ENCODE measurements around the gene ZHX3. TPM values are rescaled to one million over a fixed set of nuclear protein-coding genes. Genes with fewer than 3 reads are reported as not detected.
A peak's percentile ranks its signal among the peaks of the same experiment; 100 is the strongest.

The ZHX3 gene
- total RNA-seq, 1 experiment from 2014 or later = 22.7 TPM

- no TSS peak for BruUV-seq (replicated peaks)
- Mint-ChIP-seq H3K4me1 (ENCODE audit: low read depth, unreplicated experiment) (peaks cover 3% of the 10 kb centered on the region), H3K9me3 (ENCODE audit: low read depth, unreplicated experiment) (no peaks in the 10 kb centered on the region), H3K36me3 (ENCODE audit: insufficient read depth, unreplicated experiment) (peaks cover 17% of the 10 kb centered on the region), H3K27ac (ENCODE audit: unreplicated experiment) (no peak overlapping the region), H3K4me3 (ENCODE audit: low read depth, unreplicated experiment) (no peak overlapping the region), H3K27me3 (ENCODE audit: unreplicated experiment) (no peaks in the 10 kb centered on the region)
- DNase-seq = no peak
- CTCF ChIA-PET = no interaction called here
- intact Hi-C loops (cut with micrococcal nuclease; ENCODE audit: unreplicated experiment) = no loop called here
- TF ChIP-seq, protein P1, sequence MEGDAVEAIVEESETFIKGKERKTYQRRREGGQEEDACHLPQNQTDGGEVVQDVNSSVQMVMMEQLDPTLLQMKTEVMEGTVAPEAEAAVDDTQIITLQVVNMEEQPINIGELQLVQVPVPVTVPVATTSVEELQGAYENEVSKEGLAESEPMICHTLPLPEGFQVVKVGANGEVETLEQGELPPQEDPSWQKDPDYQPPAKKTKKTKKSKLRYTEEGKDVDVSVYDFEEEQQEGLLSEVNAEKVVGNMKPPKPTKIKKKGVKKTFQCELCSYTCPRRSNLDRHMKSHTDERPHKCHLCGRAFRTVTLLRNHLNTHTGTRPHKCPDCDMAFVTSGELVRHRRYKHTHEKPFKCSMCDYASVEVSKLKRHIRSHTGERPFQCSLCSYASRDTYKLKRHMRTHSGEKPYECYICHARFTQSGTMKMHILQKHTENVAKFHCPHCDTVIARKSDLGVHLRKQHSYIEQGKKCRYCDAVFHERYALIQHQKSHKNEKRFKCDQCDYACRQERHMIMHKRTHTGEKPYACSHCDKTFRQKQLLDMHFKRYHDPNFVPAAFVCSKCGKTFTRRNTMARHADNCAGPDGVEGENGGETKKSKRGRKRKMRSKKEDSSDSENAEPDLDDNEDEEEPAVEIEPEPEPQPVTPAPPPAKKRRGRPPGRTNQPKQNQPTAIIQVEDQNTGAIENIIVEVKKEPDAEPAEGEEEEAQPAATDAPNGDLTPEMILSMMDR (IDR thresholded peaks at IDR 0.05; ENCODE audit: unreplicated experiment) = no peak
These were observed 27.6 kb upstream of the ZHX3 start for GRCh38 chr20:41344938-41345728.

DNA sequence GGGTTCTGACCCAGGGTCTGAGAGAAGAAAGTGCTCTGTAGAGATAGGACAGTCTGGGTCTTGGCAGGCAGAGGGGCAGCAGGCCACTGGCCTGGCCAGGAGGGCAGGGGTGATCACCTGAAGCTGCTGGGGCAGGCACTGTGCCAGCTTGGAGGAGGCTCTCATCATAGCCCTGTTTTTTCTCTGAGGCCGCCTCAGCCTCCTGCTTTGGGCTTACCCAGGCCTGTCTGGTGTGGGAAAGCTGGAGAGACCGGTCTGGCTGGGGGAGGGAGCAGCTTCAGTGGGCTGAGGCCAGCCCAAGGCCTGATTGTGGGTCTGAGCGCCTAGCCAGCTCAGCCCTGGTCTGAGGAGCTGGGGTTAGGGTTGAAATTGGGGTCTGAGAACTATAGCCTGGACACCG lies 26.9 kb upstream of the ZHX3 start:
- Mint-ChIP-seq H3K4me3 (ENCODE audit: low read depth, unreplicated experiment) (no peak overlapping the region), H3K27ac (ENCODE audit: unreplicated experiment) (no peak overlapping the region)

GRCh38 chr20:41342474-41343464 lies 25.2 kb upstream of the ZHX3 start:
- TF ChIP-seq, protein P1 (IDR thresholded peaks at IDR 0.05; ENCODE audit: unreplicated experiment) = no peak
- BruUV-seq (replicated peaks) = no TSS peak
- peaks cover 14% of the 10 kb centered on the region for H3K4me1 Mint-ChIP-seq (ENCODE audit: low read depth, unreplicated experiment)
- H3K4me3 Mint-ChIP-seq (ENCODE audit: low read depth, unreplicated experiment) = no peak overlapping the region
- intact Hi-C loops (cut with micrococcal nuclease; ENCODE audit: unreplicated experiment) = no loop called here
- H3K27me3 Mint-ChIP-seq (ENCODE audit: unreplicated experiment) = no peaks in the 10 kb centered on the region
- no peak for DNase-seq
- H3K9me3 Mint-ChIP-seq (ENCODE audit: low read depth, unreplicated experiment) = no peaks in the 10 kb centered on the region
- H3K36me3 Mint-ChIP-seq (ENCODE audit: insufficient read depth, unreplicated experiment) = peaks cover 22% of the 10 kb centered on the region
- H3K27ac Mint-ChIP-seq (ENCODE audit: unreplicated experiment) = no peak overlapping the region
- CTCF ChIA-PET = interaction anchor here (0.6 kb wide), 1 partner anchor 324 kb away, joined by 4 read pairs; no protein-coding TSS in a partner anchor

More for the DNA sequence above, 26.9 kb upstream of the ZHX3 start:
- no peaks in the 10 kb centered on the region for H3K27me3 Mint-ChIP-seq (ENCODE audit: unreplicated experiment)
- H3K9me3 Mint-ChIP-seq (ENCODE audit: low read depth, unreplicated experiment) = no peaks in the 10 kb centered on the region
- peaks cover 10% of the 10 kb centered on the region for H3K4me1 Mint-ChIP-seq (ENCODE audit: low read depth, unreplicated experiment)
- no peak for DNase-seq
- CTCF ChIA-PET = no interaction called here
- intact Hi-C loops (cut with micrococcal nuclease; ENCODE audit: unreplicated experiment) = no loop called here
- BruUV-seq (replicated peaks) = no TSS peak
- H3K36me3 Mint-ChIP-seq (ENCODE audit: insufficient read depth, unreplicated experiment) = peaks cover 22% of the 10 kb centered on the region
- TF ChIP-seq, protein P1 (IDR thresholded peaks at IDR 0.05; ENCODE audit: unreplicated experiment) = no peak

- Mint-ChIP-seq H3K36me3 (ENCODE audit: insufficient read depth, unreplicated experiment) (peaks cover 22% of the 10 kb centered on the region), H3K9me3 (ENCODE audit: low read depth, unreplicated experiment) (no peaks in the 10 kb centered on the region), H3K27me3 (ENCODE audit: unreplicated experiment) (no peaks in the 10 kb centered on the region), H3K27ac (ENCODE audit: unreplicated experiment) (peak within 1 kb of the TSS; percentile 75), H3K4me3 (ENCODE audit: low read depth, unreplicated experiment) (peak within 1 kb of the TSS; percentile 80), H3K4me1 (ENCODE audit: low read depth, unreplicated experiment) (peaks cover 14% of the 10 kb centered on the region)
- TF ChIP-seq, protein P1 (IDR thresholded peaks at IDR 0.05; ENCODE audit: unreplicated experiment) = no peak
- peak; percentile 96 for DNase-seq
- no TSS peak for BruUV-seq (replicated peaks)
- CTCF ChIA-PET = interaction anchor here (0.6 to 2.7 kb wide), 33 partner anchors 9 to 1478 kb away, joined by 3 to 99 read pairs (median 6); partner anchors contain the start of genes PLCG1 and ZHX3
- intact Hi-C loops (cut with micrococcal nuclease; ENCODE audit: unreplicated experiment) = loop anchor here (1.0 to 2.0 kb wide), 5 partner anchors 71 to 372 kb away; no protein-coding TSS in a partner anchor
These were observed 23.0 kb upstream of the ZHX3 start, which contains the start of gene LPIN3 for GRCh38 chr20:41340327-41341055. TSS of gene LPIN3 (plus strand) at chr20:41340821. CDS start at chr20:41345804, 4,983 bp downstream.
